GM12878 (cell line): ENCODE results near the gene CAMTA1.

ENCODE experiments used
- CTCF ChIP-seq, 3 experiments: IDR thresholded peaks in 2 of 3; conservative IDR thresholded peaks in 1 of 3; 2 replicates each; pipeline ENCODE4 v1.5.1; 2011; ENCODE audit warnings: low read depth in 3 of 3, low read length in 3 of 3, mild to moderate bottlenecking in 3 of 3, control low read depth in 2 of 3, moderate library complexity in 2 of 3, inconsistent platforms in 1 of 3, mixed read lengths in 1 of 3; ENCODE audit not compliant: control insufficient read depth in 2 of 3, insufficient read depth in 1 of 3; ENCODE audit errors: extremely low read depth in 1 of 3
- YY1 ChIP-seq: IDR thresholded peaks from 2 replicates; pipeline ENCODE4 v1.6.1; 2011; ENCODE audit warnings: low read depth, mild to moderate bottlenecking, low read length

- TF ChIP-seq CTCF (IDR thresholded peaks at IDR 0.05 in 2 of 3, conservative IDR thresholded peaks at IDR 0.05 in 1 of 3; ENCODE audit: control insufficient read depth in 2 of 3, extremely low read depth in 1 of 3, insufficient read depth in 1 of 3, low read depth in 3 of 3, low read length in 3 of 3), result no peak
- no peak for TF ChIP-seq YY1
Measured at GRCh38 chr1:7442036-7442435, 656.8 kb downstream of the CAMTA1 start.
